HEK293 (cell line): ENCODE measurements around the gene PIGZ.

Experiments
- CTCF ChIA-PET: fragments of 350-600 bp; formaldehyde crosslinking; extraction: SDS; loops from one replicate; lab custom pipeline; 2021; ENCODE audit warnings: antibody characterized with exemption; lab: Yijun Ruan, JAX
- POLR2A ChIA-PET: fragments of 300-600 bp; formaldehyde crosslinking; extraction: SDS; loops from one replicate; lab custom pipeline; 2020; ENCODE audit warnings: antibody characterized with exemption, inconsistent platforms; lab: Yijun Ruan, JAX
- H3K27ac ChIP-seq: fragments of 200-500 bp; sonication (Bioruptor generic); 2 replicates; pipeline ENCODE4 v1.5.1; 2014; ENCODE audit warnings: low read depth, low read length, control low read depth, inconsistent platforms; ENCODE audit errors: extremely low read depth
- H3K36me3 ChIP-seq, 2 experiments: fragments of 200-500 bp in 1 of 2; sonication (Bioruptor generic) in 1 of 2; 1 replicate in 1 of 2; 2 replicates in 1 of 2; pipeline ENCODE4 v1.5.1; 2014 to 2017; ENCODE audit warnings: inconsistent platforms in 2 of 2, low read length in 2 of 2; ENCODE audit not compliant: control insufficient read depth in 2 of 2, insufficient read depth in 1 of 2
- H3K4me1 ChIP-seq: fragments of 200-500 bp; sonication (Bioruptor generic); 2 replicates; pipeline ENCODE4 v1.5.1; 2014; ENCODE audit warnings: mild to moderate bottlenecking, low read length, inconsistent platforms; ENCODE audit not compliant: control insufficient read depth, insufficient read depth
- H3K4me3 ChIP-seq: 2 replicates; pipeline ENCODE4 v1.5.1; 2011; ENCODE audit warnings: low read depth, mild to moderate bottlenecking, control low read depth, low read length, moderate library complexity
- H3K9me3 ChIP-seq: fragments of 200-500 bp; sonication (Bioruptor generic); 2 replicates; pipeline ENCODE4 v1.5.1; 2014; ENCODE audit warnings: low read depth, low read length, inconsistent platforms; ENCODE audit not compliant: control insufficient read depth, insufficient read depth
- AEBP2 ChIP-seq: fragments of 450-650 bp; formaldehyde crosslinking; IDR thresholded peaks from 2 replicates; pipeline ENCODE4 v1.5.1; 2016; ENCODE audit warnings: missing biosample characterization, missing genetic modification characterization, borderline replicate concordance
- GLI2 ChIP-seq: fragments of 450-650 bp; formaldehyde crosslinking; IDR thresholded peaks from 2 replicates; pipeline ENCODE4; 2017; ENCODE audit warnings: missing biosample characterization, missing genetic modification characterization, low read depth, borderline replicate concordance
- GLI4 ChIP-seq: fragments of 450-650 bp; formaldehyde crosslinking; IDR thresholded peaks from 2 replicates; pipeline ENCODE4 v1.5.1; 2016; ENCODE audit warnings: missing biosample characterization, missing genetic modification characterization
- GLIS2 ChIP-seq: fragments of 450-650 bp; formaldehyde crosslinking; IDR thresholded peaks from 2 replicates; pipeline ENCODE4 v1.5.1; 2016; ENCODE audit warnings: missing biosample characterization, missing genetic modification characterization
- HIC1 ChIP-seq: fragments of 450-650 bp; formaldehyde crosslinking; IDR thresholded peaks from 2 replicates; pipeline ENCODE4 v1.5.1; 2016; ENCODE audit warnings: missing biosample characterization, missing genetic modification characterization
- HOXA7 ChIP-seq: sonication (generic); formaldehyde crosslinking; IDR thresholded peaks from 2 replicates; pipeline ENCODE4 v1.8.1; 2022; ENCODE audit warnings: missing genetic modification reagents, borderline replicate concordance
- KLF17 ChIP-seq: fragments of 450-650 bp; formaldehyde crosslinking; IDR thresholded peaks from 2 replicates; pipeline ENCODE4 v1.5.1; 2016; ENCODE audit warnings: missing biosample characterization, missing genetic modification characterization
- PRDM1 ChIP-seq: fragments of 450-650 bp; formaldehyde crosslinking; IDR thresholded peaks from 2 replicates; pipeline ENCODE4; 2016; ENCODE audit warnings: missing biosample characterization, missing genetic modification characterization
- SP3 ChIP-seq: fragments of 450-650 bp; formaldehyde crosslinking; IDR thresholded peaks from 2 replicates; pipeline ENCODE4 v1.5.1; 2016; ENCODE audit warnings: missing biosample characterization, missing genetic modification characterization
- ZBTB21 ChIP-seq: fragments of 450-650 bp; formaldehyde crosslinking; IDR thresholded peaks from 2 replicates; pipeline ENCODE4 v1.5.1; 2017; ENCODE audit warnings: missing biosample characterization, missing genetic modification characterization
- ZBTB7A ChIP-seq: fragments of 450-650 bp; formaldehyde crosslinking; IDR thresholded peaks from 2 replicates; pipeline ENCODE4 v1.5.1; 2016; ENCODE audit warnings: low read depth, missing biosample characterization, missing genetic modification characterization
- ZFHX2 ChIP-seq: fragments of 450-650 bp; formaldehyde crosslinking; conservative IDR thresholded peaks from 2 replicates; pipeline ENCODE4 v1.5.1; 2016; ENCODE audit warnings: missing biosample characterization, missing genetic modification characterization
- ZFP69B ChIP-seq: fragments of 450-650 bp; formaldehyde crosslinking; IDR thresholded peaks from 2 replicates; pipeline ENCODE4 v1.5.1; 2016; ENCODE audit warnings: missing biosample characterization, missing genetic modification characterization
- ZNF157 ChIP-seq: fragments of 450-650 bp; formaldehyde crosslinking; IDR thresholded peaks from 2 replicates; pipeline ENCODE4 v1.5.1; 2016; ENCODE audit warnings: missing biosample characterization, missing genetic modification characterization
- ZNF184 ChIP-seq: fragments of 450-650 bp; IDR thresholded peaks from 2 replicates; pipeline ENCODE4 v1.5.1; 2018; ENCODE audit warnings: missing biosample characterization, mild to moderate bottlenecking, missing genetic modification characterization
- ZNF202 ChIP-seq: fragments of 450-650 bp; formaldehyde crosslinking; IDR thresholded peaks from 2 replicates; pipeline ENCODE4 v1.5.1; 2016; ENCODE audit warnings: missing biosample characterization, missing genetic modification characterization, borderline replicate concordance
- ZNF211 ChIP-seq: fragments of 450-650 bp; formaldehyde crosslinking; IDR thresholded peaks from 2 replicates; pipeline ENCODE4 v1.5.1; 2016; ENCODE audit warnings: low read depth, missing biosample characterization, missing genetic modification characterization
- ZNF274 ChIP-seq, 2 experiments: fragments of 200-500 bp in 1 of 2; fragments of 450-650 bp in 1 of 2; sonication (Bioruptor generic) in 1 of 2; formaldehyde crosslinking in 1 of 2; IDR thresholded peaks; 2 replicates each; pipeline versions ENCODE4 v1.5.1 to v1.6.1; 2014 to 2016; ENCODE audit warnings: borderline replicate concordance in 1 of 2, inconsistent platforms in 1 of 2, low read length in 1 of 2, missing biosample characterization in 1 of 2, missing genetic modification characterization in 1 of 2
- ZNF302 ChIP-seq: fragments of 450-650 bp; formaldehyde crosslinking; IDR thresholded peaks from 2 replicates; pipeline ENCODE4 v1.5.1; 2016; ENCODE audit warnings: missing biosample characterization, missing genetic modification characterization, low read depth
- ZNF311 ChIP-seq: fragments of 450-650 bp; formaldehyde crosslinking; IDR thresholded peaks from 2 replicates; pipeline ENCODE4 v1.5.1; 2017; ENCODE audit warnings: missing biosample characterization, missing genetic modification characterization, borderline replicate concordance
- ZNF324 ChIP-seq: fragments of 450-650 bp; formaldehyde crosslinking; IDR thresholded peaks from 2 replicates; pipeline ENCODE4 v1.5.1; 2016; ENCODE audit warnings: missing biosample characterization, missing genetic modification characterization
- ZNF362 ChIP-seq: fragments of 450-650 bp; formaldehyde crosslinking; IDR thresholded peaks from 2 replicates; pipeline ENCODE4 v1.5.1; 2016; ENCODE audit warnings: missing biosample characterization, missing genetic modification characterization
- ZNF366 ChIP-seq: fragments of 450-650 bp; formaldehyde crosslinking; conservative IDR thresholded peaks from 2 replicates; pipeline ENCODE4 v1.5.1; 2016; ENCODE audit warnings: missing biosample characterization, missing genetic modification characterization
- ZNF473 ChIP-seq: fragments of 450-650 bp; formaldehyde crosslinking; IDR thresholded peaks from 2 replicates; pipeline ENCODE4 v1.5.1; 2017; ENCODE audit warnings: missing biosample characterization, missing genetic modification characterization
- ZNF48 ChIP-seq: fragments of 450-650 bp; formaldehyde crosslinking; IDR thresholded peaks from 2 replicates; pipeline ENCODE4 v1.5.1; 2016; ENCODE audit warnings: missing biosample characterization, missing genetic modification characterization
- ZNF488 ChIP-seq: fragments of 450-650 bp; formaldehyde crosslinking; IDR thresholded peaks from 2 replicates; pipeline ENCODE4 v1.5.1; 2016; ENCODE audit warnings: missing biosample characterization, missing genetic modification characterization
- ZNF600 ChIP-seq: fragments of 450-650 bp; formaldehyde crosslinking; IDR thresholded peaks from 2 replicates; pipeline ENCODE4 v1.5.1; 2016; ENCODE audit warnings: missing biosample characterization, missing genetic modification characterization
- ZNF626 ChIP-seq: fragments of 450-650 bp; sonication (Bioruptor Pico); formaldehyde crosslinking; IDR thresholded peaks from 2 replicates; pipeline ENCODE4 v1.5.1; 2018; ENCODE audit warnings: missing biosample characterization, missing genetic modification characterization, inconsistent platforms
- ZNF664 ChIP-seq: fragments of 450-650 bp; formaldehyde crosslinking; IDR thresholded peaks from 2 replicates; pipeline ENCODE4 v1.5.1; 2016; ENCODE audit warnings: missing biosample characterization, missing genetic modification characterization
- ZSCAN16 ChIP-seq: fragments of 450-650 bp; formaldehyde crosslinking; IDR thresholded peaks from 2 replicates; pipeline ENCODE4 v1.5.1; 2016; ENCODE audit warnings: missing biosample characterization, missing genetic modification characterization

The PIGZ gene

GRCh38 chr3:197012540-197012883, 43.9 kb upstream of the PIGZ start:
- Histone ChIP-seq H3K4me1 (no peaks in the 10 kb centered on the region), H3K36me3 (no peaks in the 10 kb centered on the region), H3K27ac (no peak overlapping the region), H3K4me3 (no peak overlapping the region), H3K9me3 (no peaks in the 10 kb centered on the region)
- ChIA-PET POLR2A (interaction anchor here (0.5 kb wide), 1 partner anchor 266 kb away, joined by 3 read pairs; no protein-coding TSS in a partner anchor), CTCF (no interaction called here)
- TF ChIP-seq SP3 (tag by site-specific recombination) (no peak), ZNF184 (tag by site-specific recombination) (no peak), ZNF664 (tag by site-specific recombination) (no peak), AEBP2 (tag by site-specific recombination) (no peak), KLF17 (tag by site-specific recombination) (no peak), HIC1 (tag by site-specific recombination) (no peak), ZBTB21 (tag by site-specific recombination) (no peak), ZNF311 (tag by site-specific recombination) (no peak), HOXA7 (CRISPR knock-in tag) (no peak), ZNF324 (tag by site-specific recombination) (no peak), ZNF202 (no peak), ZFHX2 (no peak), GLI4 (tag by site-specific recombination) (no peak), ZFP69B (no peak), GLIS2 (tag by site-specific recombination) (no peak), ZNF362 (tag by site-specific recombination) (no peak), ZNF473 (no peak), PRDM1 (tag by site-specific recombination) (no peak), ZSCAN16 (tag by site-specific recombination) (no peak)

GRCh38 chr3:197011780-197012539, 43.3 kb upstream of the PIGZ start:
- H3K4me1 ChIP-seq, result no peaks in the 10 kb centered on the region
- POLR2A ChIA-PET, result interaction anchor here (0.5 kb wide), 1 partner anchor 266 kb away, joined by 3 read pairs; no protein-coding TSS in a partner anchor
- CTCF ChIA-PET, result no interaction called here
- no peak for TF ChIP-seq ZNF626 (tag by site-specific recombination)
- TF ChIP-seq ZNF488 (tag by site-specific recombination), result no peak
- no peak for TF ChIP-seq ZNF302 (tag by site-specific recombination)
- TF ChIP-seq GLI2 (tag by site-specific recombination), result no peak
- no peak for TF ChIP-seq HOXA7 (CRISPR knock-in tag)
- no peak for TF ChIP-seq ZNF600 (tag by site-specific recombination)
- no peak for TF ChIP-seq ZNF274 (IDR thresholded peaks at IDR 0.05; ENCODE audit: low read length)
- TF ChIP-seq ZNF274 (tag by site-specific recombination; IDR thresholded peaks at IDR 0.05; ENCODE audit: borderline replicate concordance), result no peak
- TF ChIP-seq ZNF366 (tag by site-specific recombination), result no peak
- no peak for TF ChIP-seq ZNF211 (tag by site-specific recombination)
- TF ChIP-seq ZNF157 (tag by site-specific recombination), result no peak
- TF ChIP-seq ZNF48, result no peak
- TF ChIP-seq ZBTB7A (tag by site-specific recombination), result no peak

More at GRCh38 chr3:197011780-197012539, 43.3 kb upstream of the PIGZ start:
- no peaks in the 10 kb centered on the region for H3K36me3 ChIP-seq
- no peak overlapping the region for H3K4me3 ChIP-seq
- no peak overlapping the region for H3K27ac ChIP-seq
- H3K9me3 ChIP-seq, result no peaks in the 10 kb centered on the region
